Chondrocyte (in vitro differentiated cells): ENCODE measurements around the gene STK38L. TPM values are rescaled to one million over a fixed set of nuclear protein-coding genes. Genes with fewer than 3 reads are reported as not detected.

Experiments
- DNase-seq: peaks from one replicate; pipeline ENCODE4 v3.0.0; 2021; ENCODE audit warnings: mixed read lengths, low spot score
- H3K27ac Mint-ChIP-seq: one replicate; pipeline ENCODE4 v1.8.0; 2021; ENCODE audit warnings: mild to moderate bottlenecking, moderate library complexity, mixed read lengths; ENCODE audit not compliant: unreplicated experiment
- H3K27me3 Mint-ChIP-seq: 2 replicates; pipeline ENCODE4 v1.8.0; 2021; ENCODE audit warnings: low read depth, mixed read lengths
- H3K36me3 Mint-ChIP-seq: 2 replicates; pipeline ENCODE4 v1.8.0; 2021; ENCODE audit warnings: low read depth, mixed read lengths
- H3K4me1 Mint-ChIP-seq: 2 replicates; pipeline ENCODE4 v1.8.0; 2021; ENCODE audit warnings: low read depth, mild to moderate bottlenecking, mixed read lengths
- H3K4me3 Mint-ChIP-seq: one replicate; pipeline ENCODE4 v1.8.0; 2021; ENCODE audit warnings: mild to moderate bottlenecking, moderate library complexity, mixed read lengths; ENCODE audit not compliant: unreplicated experiment
- H3K9me3 Mint-ChIP-seq: 2 replicates; pipeline ENCODE4 v1.8.0; 2021; ENCODE audit warnings: low read depth, mixed read lengths
- total RNA-seq: library from RNA; stranded (reverse); gene quantifications from 3 replicates; pipeline ENCODE4 v1.2.1, GENCODE V29; 2021
- TF ChIP-seq, protein P1 (sequence below): fragments of 200-600 bp; sonication (generic); IDR thresholded peaks from 2 replicates; pipeline ENCODE4 v1.5.0; 2021; ENCODE audit warnings: antibody characterized with exemption, mild to moderate bottlenecking, moderate library complexity

Gene STK38L
- total RNA-seq, 1 donor from 2014 or later, result 219 TPM

DNA sequence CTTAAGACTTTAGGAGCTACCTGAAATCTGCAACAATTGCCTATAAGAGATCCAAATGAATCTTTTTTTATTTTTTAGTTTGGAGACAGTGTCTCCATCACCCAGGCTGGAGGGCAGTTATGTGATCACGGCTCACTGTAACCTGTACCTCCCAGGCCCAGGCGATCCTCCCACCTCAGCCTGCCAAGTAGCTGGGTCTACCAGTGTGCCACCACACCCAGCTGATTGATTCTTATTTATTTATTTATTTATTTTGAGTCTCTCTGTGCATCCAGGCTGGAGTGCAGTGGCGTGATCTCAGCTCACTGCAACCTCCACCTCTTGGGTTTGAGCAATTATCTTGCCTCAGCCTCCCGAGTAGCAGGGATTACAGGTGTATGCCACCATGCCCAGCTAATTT is 26.1 kb downstream of the STK38L start:
- no peaks in the 10 kb centered on the region for H3K27me3 Mint-ChIP-seq
- H3K27ac Mint-ChIP-seq, result no peak overlapping the region
- peaks cover 3% of the 10 kb centered on the region for H3K9me3 Mint-ChIP-seq
- peaks cover 32% of the 10 kb centered on the region for H3K36me3 Mint-ChIP-seq
- peaks cover 72% of the 10 kb centered on the region for H3K4me1 Mint-ChIP-seq
- no peak overlapping the region for H3K4me3 Mint-ChIP-seq
- TF ChIP-seq, protein P1, sequence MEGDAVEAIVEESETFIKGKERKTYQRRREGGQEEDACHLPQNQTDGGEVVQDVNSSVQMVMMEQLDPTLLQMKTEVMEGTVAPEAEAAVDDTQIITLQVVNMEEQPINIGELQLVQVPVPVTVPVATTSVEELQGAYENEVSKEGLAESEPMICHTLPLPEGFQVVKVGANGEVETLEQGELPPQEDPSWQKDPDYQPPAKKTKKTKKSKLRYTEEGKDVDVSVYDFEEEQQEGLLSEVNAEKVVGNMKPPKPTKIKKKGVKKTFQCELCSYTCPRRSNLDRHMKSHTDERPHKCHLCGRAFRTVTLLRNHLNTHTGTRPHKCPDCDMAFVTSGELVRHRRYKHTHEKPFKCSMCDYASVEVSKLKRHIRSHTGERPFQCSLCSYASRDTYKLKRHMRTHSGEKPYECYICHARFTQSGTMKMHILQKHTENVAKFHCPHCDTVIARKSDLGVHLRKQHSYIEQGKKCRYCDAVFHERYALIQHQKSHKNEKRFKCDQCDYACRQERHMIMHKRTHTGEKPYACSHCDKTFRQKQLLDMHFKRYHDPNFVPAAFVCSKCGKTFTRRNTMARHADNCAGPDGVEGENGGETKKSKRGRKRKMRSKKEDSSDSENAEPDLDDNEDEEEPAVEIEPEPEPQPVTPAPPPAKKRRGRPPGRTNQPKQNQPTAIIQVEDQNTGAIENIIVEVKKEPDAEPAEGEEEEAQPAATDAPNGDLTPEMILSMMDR, result no peak
- DNase-seq, result no peak

DNA sequence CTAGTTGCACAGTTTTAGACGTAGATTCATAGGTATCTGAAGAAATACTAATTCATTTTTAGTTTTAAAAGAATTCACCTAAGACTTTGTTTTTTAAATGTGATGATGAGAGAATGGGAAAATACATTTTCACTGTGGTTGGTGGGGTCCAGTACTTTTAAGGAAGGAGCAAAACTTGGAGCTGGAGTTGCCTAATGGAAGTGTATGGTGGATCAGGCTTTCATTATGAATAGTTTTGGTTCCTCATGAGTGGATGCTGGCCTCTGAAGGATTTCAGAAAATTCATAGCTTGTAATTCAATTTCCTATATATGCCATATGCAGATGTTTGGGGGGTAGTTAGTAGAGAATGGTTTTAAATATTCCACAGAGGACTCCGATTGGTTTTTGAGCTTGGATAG is 27.1 kb downstream of the STK38L start:
- Mint-ChIP-seq H3K4me3 (no peak overlapping the region), H3K9me3 (peaks cover 3% of the 10 kb centered on the region), H3K27ac (peak overlapping the region; percentile 41), H3K4me1 (peaks cover 77% of the 10 kb centered on the region), H3K36me3 (peaks cover 32% of the 10 kb centered on the region), H3K27me3 (no peaks in the 10 kb centered on the region)
- no peak for DNase-seq
- TF ChIP-seq, protein P1, result no peak

DNA sequence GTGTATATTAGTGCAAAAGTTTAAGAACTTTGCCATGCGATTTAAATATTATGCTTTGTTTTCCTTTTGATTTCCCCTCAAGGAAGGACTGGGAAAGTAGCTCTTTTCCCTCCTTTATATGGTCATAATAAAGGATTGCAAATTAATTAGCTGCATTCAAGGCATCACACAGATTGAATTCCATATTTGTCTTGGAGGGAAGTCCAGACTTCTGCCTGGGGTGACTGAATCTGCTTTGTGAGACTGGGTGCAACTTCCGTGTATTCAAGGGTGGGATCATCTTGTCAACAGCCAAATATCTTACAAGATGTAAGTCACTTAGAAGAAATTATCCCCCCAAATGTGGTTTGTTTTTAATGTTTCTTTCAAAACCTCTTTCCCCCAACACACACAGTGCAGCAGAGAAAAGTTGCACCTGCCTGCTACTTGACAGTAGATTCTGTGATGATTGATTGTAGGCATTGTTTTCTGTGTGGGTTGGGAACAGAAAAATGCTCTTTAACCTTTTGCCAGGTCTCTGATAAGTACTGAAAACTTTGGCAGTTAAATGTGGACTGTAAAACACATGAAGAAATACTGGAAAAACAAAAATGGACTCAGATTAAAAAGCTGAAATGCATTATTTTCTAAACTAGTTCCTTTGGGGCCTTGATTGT is 28.4 kb downstream of the STK38L start:
- no peak overlapping the region for H3K4me3 Mint-ChIP-seq
- peak overlapping the region; percentile 87 for H3K27ac Mint-ChIP-seq

DNA sequence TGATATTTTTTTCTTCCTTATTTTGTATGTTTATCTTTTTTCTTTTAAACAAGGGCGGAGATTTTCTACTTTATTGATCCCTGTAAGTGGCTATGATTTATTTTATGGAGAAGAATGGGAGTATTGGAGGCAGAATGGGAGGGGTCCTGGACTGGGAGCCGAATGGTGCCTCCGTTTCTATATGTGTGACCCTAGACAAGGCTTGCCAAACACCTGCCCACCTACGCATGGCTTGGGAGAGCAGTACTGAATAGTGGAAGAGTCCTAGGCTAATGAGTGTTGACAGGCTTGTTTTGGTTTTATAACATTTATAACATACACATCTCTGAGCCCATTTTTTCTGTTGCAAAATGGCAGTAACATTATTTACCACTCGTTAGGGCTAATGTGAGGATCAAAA is 29.0 kb downstream of the STK38L start:
- peak overlapping the region; percentile 87 for H3K27ac Mint-ChIP-seq
- H3K9me3 Mint-ChIP-seq, result peaks cover 3% of the 10 kb centered on the region
- H3K4me3 Mint-ChIP-seq, result peak overlapping the region; percentile 16
- no peaks in the 10 kb centered on the region for H3K27me3 Mint-ChIP-seq
- H3K4me1 Mint-ChIP-seq, result peaks cover 78% of the 10 kb centered on the region
- TF ChIP-seq, protein P1, result no peak
- peaks cover 22% of the 10 kb centered on the region for H3K36me3 Mint-ChIP-seq
- DNase-seq, result no peak

More for the DNA sequence above, 28.4 kb downstream of the STK38L start:
- Mint-ChIP-seq H3K9me3 (peaks cover 3% of the 10 kb centered on the region), H3K4me1 (peaks cover 78% of the 10 kb centered on the region), H3K27me3 (no peaks in the 10 kb centered on the region), H3K36me3 (peaks cover 27% of the 10 kb centered on the region)
- no peak for DNase-seq
- TF ChIP-seq, protein P1, result no peak

DNA sequence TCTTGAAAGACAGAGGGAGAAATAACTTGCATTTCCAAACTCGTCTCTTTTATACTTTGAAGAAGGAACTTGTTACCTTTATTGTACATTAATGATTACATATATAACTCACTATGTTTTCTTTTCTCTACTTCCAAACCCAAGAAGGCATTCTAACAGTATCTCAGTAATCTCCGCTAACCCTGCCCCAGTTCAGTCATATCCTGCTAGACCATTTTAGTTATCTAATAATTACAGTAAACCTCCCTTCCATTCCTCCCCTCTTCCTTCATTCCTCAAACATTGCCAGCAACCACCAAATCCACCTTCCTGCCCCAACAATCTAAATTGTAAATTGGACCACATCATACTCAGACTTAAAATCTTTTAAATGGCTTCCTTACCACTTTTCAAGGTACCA is 30.6 kb downstream of the STK38L start:
- TF ChIP-seq, protein P1, result no peak
- peaks cover 18% of the 10 kb centered on the region for H3K36me3 Mint-ChIP-seq
- no peaks in the 10 kb centered on the region for H3K27me3 Mint-ChIP-seq
- no peak overlapping the region for H3K4me3 Mint-ChIP-seq
- no peak for DNase-seq
- peak overlapping the region; percentile 72 for H3K27ac Mint-ChIP-seq
- H3K9me3 Mint-ChIP-seq, result peaks cover 2% of the 10 kb centered on the region
- peaks cover 90% of the 10 kb centered on the region for H3K4me1 Mint-ChIP-seq
